HEK293 (cell line): Measurements from ENCODE around the gene DLX5.

Experiments used
- ZNF670 ChIP-seq: fragments of 450-650 bp; formaldehyde crosslinking; IDR thresholded peaks from 2 replicates; pipeline ENCODE4 v1.5.1; 2016; ENCODE audit warnings: missing biosample characterization, missing genetic modification characterization, low read depth
- TF ChIP-seq, protein P1 (sequence below): fragments of 450-650 bp; formaldehyde crosslinking; IDR thresholded peaks from 2 replicates; pipeline ENCODE4 v1.5.1; 2016; ENCODE audit warnings: missing biosample characterization, missing genetic modification characterization

DNA sequence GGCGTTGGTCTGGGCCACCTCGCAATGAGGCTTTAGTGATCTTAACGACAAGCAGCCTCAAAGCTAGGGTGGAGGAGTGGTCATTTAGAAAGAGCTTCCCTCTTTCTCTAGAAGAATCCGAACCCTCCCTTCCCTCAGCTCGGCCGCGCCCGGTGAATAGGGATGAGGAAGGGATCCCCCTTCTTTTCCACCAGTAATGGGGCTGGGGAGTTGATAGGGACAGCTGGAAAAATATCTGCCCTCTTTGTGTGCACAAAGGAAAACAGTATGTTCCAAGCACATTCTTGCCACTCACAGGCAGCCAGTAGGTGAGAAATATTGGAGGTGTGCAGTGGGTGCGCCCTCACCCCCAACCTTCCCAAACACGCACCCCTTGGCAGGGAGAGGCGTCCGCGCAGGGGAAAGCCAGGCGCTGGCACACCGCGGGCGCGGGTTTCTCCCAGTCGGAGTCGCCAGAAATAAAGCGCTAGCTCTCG is 6.5 kb downstream of the DLX5 start:
- TF ChIP-seq, protein P1, sequence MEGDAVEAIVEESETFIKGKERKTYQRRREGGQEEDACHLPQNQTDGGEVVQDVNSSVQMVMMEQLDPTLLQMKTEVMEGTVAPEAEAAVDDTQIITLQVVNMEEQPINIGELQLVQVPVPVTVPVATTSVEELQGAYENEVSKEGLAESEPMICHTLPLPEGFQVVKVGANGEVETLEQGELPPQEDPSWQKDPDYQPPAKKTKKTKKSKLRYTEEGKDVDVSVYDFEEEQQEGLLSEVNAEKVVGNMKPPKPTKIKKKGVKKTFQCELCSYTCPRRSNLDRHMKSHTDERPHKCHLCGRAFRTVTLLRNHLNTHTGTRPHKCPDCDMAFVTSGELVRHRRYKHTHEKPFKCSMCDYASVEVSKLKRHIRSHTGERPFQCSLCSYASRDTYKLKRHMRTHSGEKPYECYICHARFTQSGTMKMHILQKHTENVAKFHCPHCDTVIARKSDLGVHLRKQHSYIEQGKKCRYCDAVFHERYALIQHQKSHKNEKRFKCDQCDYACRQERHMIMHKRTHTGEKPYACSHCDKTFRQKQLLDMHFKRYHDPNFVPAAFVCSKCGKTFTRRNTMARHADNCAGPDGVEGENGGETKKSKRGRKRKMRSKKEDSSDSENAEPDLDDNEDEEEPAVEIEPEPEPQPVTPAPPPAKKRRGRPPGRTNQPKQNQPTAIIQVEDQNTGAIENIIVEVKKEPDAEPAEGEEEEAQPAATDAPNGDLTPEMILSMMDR (tag by site-specific recombination): no peak
- no peak for TF ChIP-seq ZNF670 (tag by site-specific recombination)
